Measurements from ENCODE around the gene AVEN. TPM values are rescaled to one million over a fixed set of nuclear protein-coding genes. Genes with fewer than 3 reads are reported as not detected.

AVEN gene
- total RNA-seq (10 to 100 TPM in 1 of 2 donors, 1 to 10 TPM in 1; 8.1 to 21.8 TPM), polyA plus RNA-seq (ENCODE audit: insufficient read length in 2 of 2) (10 to 100 TPM; 16.6 to 17.5 TPM)
- long read RNA-seq, donor 1, transcript AVEN-201 (6 exons, 1,605 nt), result major isoform, 11 of 221 reads
- long read RNA-seq, donor 1, partial matches to known transcripts, result 75 of 221 reads
- long read RNA-seq, donor 1, other reads (novel, unspliced or antisense), result 135 of 221 reads
- long read RNA-seq, donor 2, partial matches to known transcripts, result 0 of 3 reads
- long read RNA-seq, donor 2, other reads (novel, unspliced or antisense), result 0 of 3 reads
- long read RNA-seq, donor 3, partial matches to known transcripts, result 0 of 3 reads
- long read RNA-seq, donor 3, other reads (novel, unspliced or antisense), result 0 of 3 reads
- long read RNA-seq, donor 4, partial matches to known transcripts, result 0 of 1 reads
- long read RNA-seq, donor 4, other reads (novel, unspliced or antisense), result 0 of 1 reads

- under 1% methylated on average over 67 of the region's 82 CpGs for WGBS (ENCODE audit: insufficient coverage)
- Histone ChIP-seq H3K4me3 (ENCODE audit: low read depth, low read length) (peak within 1 kb of the TSS; percentile 96), H3K4me1 (ENCODE audit: control insufficient read depth, insufficient read depth, low read length) (no peaks in the 10 kb centered on the region), H3K27me3 (ENCODE audit: control insufficient read depth, insufficient read depth, low read length) (no peaks in the 10 kb centered on the region), H3K36me3 (ENCODE audit: control insufficient read depth, insufficient read depth, low read length) (no peaks in the 10 kb centered on the region), H3K27ac (ENCODE audit: low read depth, low read length) (peak within 1 kb of the TSS; percentile 96), H3K9me3 (ENCODE audit: control insufficient read depth, insufficient read depth, low read length) (no peaks in the 10 kb centered on the region)
- peak in 4 of 6 donors; percentile 15 to 80 (median 45) for DNase-seq (ENCODE audit: low read depth in 4 of 6, low spot score in 6 of 6)
Observed at GRCh38 chr15:34038871-34039789, at the start of gene AVEN. TSS of gene AVEN (minus strand) at chr15:34039204. CDS start at chr15:34039046, 158 bp downstream.

GRCh38 chr15:34085746-34086145 lies 46.7 kb upstream of the AVEN start:
- no peak for DNase-seq (ENCODE audit: low read depth in 4 of 6, low spot score in 6 of 6)
- Histone ChIP-seq H3K9me3 (ENCODE audit: control insufficient read depth, insufficient read depth, low read length) (no peaks in the 10 kb centered on the region), H3K36me3 (ENCODE audit: control insufficient read depth, insufficient read depth, low read length) (peaks cover 17% of the 10 kb centered on the region), H3K27me3 (ENCODE audit: control insufficient read depth, insufficient read depth, low read length) (no peaks in the 10 kb centered on the region), H3K4me1 (ENCODE audit: control insufficient read depth, insufficient read depth, low read length) (no peaks in the 10 kb centered on the region), H3K4me3 (ENCODE audit: low read depth, low read length) (no peak overlapping the region), H3K27ac (ENCODE audit: low read depth, low read length) (no peak overlapping the region)
- WGBS (ENCODE audit: insufficient coverage), result 100% methylated on average over 1 of the region's 2 CpGs

GRCh38 chr15:34084086-34084485 lies 45.1 kb upstream of the AVEN start:
- WGBS (ENCODE audit: insufficient coverage), result 64% methylated on average over 4 of the region's 7 CpGs
- no peak for DNase-seq (ENCODE audit: low read depth in 4 of 6, low spot score in 6 of 6)
- Histone ChIP-seq H3K27ac (ENCODE audit: low read depth, low read length) (no peak overlapping the region), H3K9me3 (ENCODE audit: control insufficient read depth, insufficient read depth, low read length) (no peaks in the 10 kb centered on the region), H3K4me3 (ENCODE audit: low read depth, low read length) (no peak overlapping the region), H3K27me3 (ENCODE audit: control insufficient read depth, insufficient read depth, low read length) (no peaks in the 10 kb centered on the region), H3K4me1 (ENCODE audit: control insufficient read depth, insufficient read depth, low read length) (no peaks in the 10 kb centered on the region), H3K36me3 (ENCODE audit: control insufficient read depth, insufficient read depth, low read length) (peaks cover 13% of the 10 kb centered on the region)

GRCh38 chr15:34079904-34080303 lies 40.9 kb upstream of the AVEN start:
- WGBS (ENCODE audit: insufficient coverage), result no CpG with 5 or more reads among the region's 4 CpGs
- no peaks in the 10 kb centered on the region for H3K4me1 ChIP-seq (ENCODE audit: control insufficient read depth, insufficient read depth, low read length)
- H3K9me3 ChIP-seq (ENCODE audit: control insufficient read depth, insufficient read depth, low read length), result no peaks in the 10 kb centered on the region
- no peak overlapping the region for H3K4me3 ChIP-seq (ENCODE audit: low read depth, low read length)
- DNase-seq (ENCODE audit: low read depth in 4 of 6, low spot score in 6 of 6), result no peak
- H3K27me3 ChIP-seq (ENCODE audit: control insufficient read depth, insufficient read depth, low read length), result no peaks in the 10 kb centered on the region
- peaks cover 2% of the 10 kb centered on the region for H3K36me3 ChIP-seq (ENCODE audit: control insufficient read depth, insufficient read depth, low read length)
- H3K27ac ChIP-seq (ENCODE audit: low read depth, low read length), result no peak overlapping the region

- no peaks in the 10 kb centered on the region for H3K4me1 ChIP-seq (ENCODE audit: control insufficient read depth, insufficient read depth, low read length)
- no peak for DNase-seq (ENCODE audit: low read depth in 4 of 6, low spot score in 6 of 6)
- no CpG with 5 or more reads among the region's 3 CpGs for WGBS (ENCODE audit: insufficient coverage)
Observed at GRCh38 chr15:34078900-34079299, 39.9 kb upstream of the AVEN start.

GRCh38 chr15:34076785-34077184 lies 37.8 kb upstream of the AVEN start:
- H3K4me1 ChIP-seq (ENCODE audit: control insufficient read depth, insufficient read depth, low read length), result no peaks in the 10 kb centered on the region
- WGBS (ENCODE audit: insufficient coverage), result 87% methylated on average over 3 of the region's 4 CpGs
- DNase-seq (ENCODE audit: low read depth in 4 of 6, low spot score in 6 of 6), result no peak
- no peak overlapping the region for H3K27ac ChIP-seq (ENCODE audit: low read depth, low read length)
- H3K9me3 ChIP-seq (ENCODE audit: control insufficient read depth, insufficient read depth, low read length), result no peaks in the 10 kb centered on the region
- H3K4me3 ChIP-seq (ENCODE audit: low read depth, low read length), result no peak overlapping the region
- H3K36me3 ChIP-seq (ENCODE audit: control insufficient read depth, insufficient read depth, low read length), result no peaks in the 10 kb centered on the region
- H3K27me3 ChIP-seq (ENCODE audit: control insufficient read depth, insufficient read depth, low read length), result no peaks in the 10 kb centered on the region

More at GRCh38 chr15:34078900-34079299, 39.9 kb upstream of the AVEN start:
- H3K4me3 ChIP-seq (ENCODE audit: low read depth, low read length), result no peak overlapping the region
- H3K9me3 ChIP-seq (ENCODE audit: control insufficient read depth, insufficient read depth, low read length), result no peaks in the 10 kb centered on the region
- no peaks in the 10 kb centered on the region for H3K27me3 ChIP-seq (ENCODE audit: control insufficient read depth, insufficient read depth, low read length)
- no peak overlapping the region for H3K27ac ChIP-seq (ENCODE audit: low read depth, low read length)
- H3K36me3 ChIP-seq (ENCODE audit: control insufficient read depth, insufficient read depth, low read length), result peaks cover 2% of the 10 kb centered on the region

- H3K4me3 ChIP-seq (ENCODE audit: low read depth, low read length), result no peak overlapping the region
- no peaks in the 10 kb centered on the region for H3K27me3 ChIP-seq (ENCODE audit: control insufficient read depth, insufficient read depth, low read length)
- H3K36me3 ChIP-seq (ENCODE audit: control insufficient read depth, insufficient read depth, low read length), result no peaks in the 10 kb centered on the region
- no peak overlapping the region for H3K27ac ChIP-seq (ENCODE audit: low read depth, low read length)
- no peak for DNase-seq (ENCODE audit: low read depth in 4 of 6, low spot score in 6 of 6)
- no CpG with 5 or more reads among the region's 6 CpGs for WGBS (ENCODE audit: insufficient coverage)
- H3K4me1 ChIP-seq (ENCODE audit: control insufficient read depth, insufficient read depth, low read length), result no peaks in the 10 kb centered on the region
- H3K9me3 ChIP-seq (ENCODE audit: control insufficient read depth, insufficient read depth, low read length), result no peaks in the 10 kb centered on the region
Observed at GRCh38 chr15:34070003-34070402, 31.0 kb upstream of the AVEN start.

GRCh38 chr15:34065941-34066340 lies 26.9 kb upstream of the AVEN start:
- no peaks in the 10 kb centered on the region for H3K27me3 ChIP-seq (ENCODE audit: control insufficient read depth, insufficient read depth, low read length)
- 88% methylated on average over 7 of the region's 8 CpGs for WGBS (ENCODE audit: insufficient coverage)
- no peak for DNase-seq (ENCODE audit: low read depth in 4 of 6, low spot score in 6 of 6)
- no peaks in the 10 kb centered on the region for H3K36me3 ChIP-seq (ENCODE audit: control insufficient read depth, insufficient read depth, low read length)
- peaks cover 3% of the 10 kb centered on the region for H3K4me1 ChIP-seq (ENCODE audit: control insufficient read depth, insufficient read depth, low read length)
- no peak overlapping the region for H3K27ac ChIP-seq (ENCODE audit: low read depth, low read length)
- H3K4me3 ChIP-seq (ENCODE audit: low read depth, low read length), result no peak overlapping the region
- H3K9me3 ChIP-seq (ENCODE audit: control insufficient read depth, insufficient read depth, low read length), result no peaks in the 10 kb centered on the region

GRCh38 chr15:34065261-34065660 lies 26.3 kb upstream of the AVEN start:
- Histone ChIP-seq H3K4me3 (ENCODE audit: low read depth, low read length) (no peak overlapping the region), H3K36me3 (ENCODE audit: control insufficient read depth, insufficient read depth, low read length) (no peaks in the 10 kb centered on the region), H3K27me3 (ENCODE audit: control insufficient read depth, insufficient read depth, low read length) (no peaks in the 10 kb centered on the region), H3K27ac (ENCODE audit: low read depth, low read length) (no peak overlapping the region), H3K9me3 (ENCODE audit: control insufficient read depth, insufficient read depth, low read length) (no peaks in the 10 kb centered on the region), H3K4me1 (ENCODE audit: control insufficient read depth, insufficient read depth, low read length) (peaks cover 3% of the 10 kb centered on the region)
- WGBS (ENCODE audit: insufficient coverage), result no CpG with 5 or more reads among the region's 3 CpGs
- DNase-seq (ENCODE audit: low read depth in 4 of 6, low spot score in 6 of 6), result no peak
